Measurements from ENCODE around the gene FAM120AOS. TPM values are rescaled to one million over a fixed set of nuclear protein-coding genes. Genes with fewer than 3 reads are reported as not detected.

FAM120AOS gene
- total RNA-seq, 4 donors from 2014 or later: 22.8 to 49.5 (median 32.4) TPM

DNA sequence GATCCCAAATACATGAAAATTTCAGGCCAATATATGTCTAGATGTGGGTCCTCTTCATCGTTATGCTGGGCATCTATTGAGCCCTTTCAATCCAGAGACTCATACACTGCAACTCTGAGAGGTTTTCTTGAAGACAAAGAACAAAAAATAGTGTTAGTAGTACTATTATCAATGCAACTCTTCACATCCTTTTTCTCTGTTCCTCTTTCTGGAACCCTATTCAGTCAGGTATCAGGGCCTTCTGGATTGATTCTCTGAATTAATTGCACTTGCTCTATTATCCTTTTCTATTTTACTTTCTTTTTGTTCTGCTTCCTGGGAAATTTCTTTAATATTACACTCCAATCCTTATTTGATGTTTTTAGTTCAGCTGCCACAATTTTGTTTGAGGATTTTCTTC lies 20.4 kb downstream of the FAM120AOS start:
- ATAC-seq: no peak

GRCh38 chr9:93431539-93432105 lies 21.8 kb downstream of the FAM120AOS start:
- Histone ChIP-seq H3K4me1 (no peaks in the 10 kb centered on the region), H3K27me3 (no peaks in the 10 kb centered on the region), H3K9me3 (no peaks in the 10 kb centered on the region), H3K36me3 (no peaks in the 10 kb centered on the region), H3K4me3 (no peak overlapping the region), H3K27ac (no peak overlapping the region)
- intact Hi-C loops (cut with DNase I; ENCODE audit: low total_unique reads) (no loop called here), in situ Hi-C loops (cut with MboI; ENCODE audit: low sequenced_read_pairs in 4 of 4) (no loop called here)
- no peak for ATAC-seq
- no peak for DNase-seq
- TF ChIP-seq, protein P1, sequence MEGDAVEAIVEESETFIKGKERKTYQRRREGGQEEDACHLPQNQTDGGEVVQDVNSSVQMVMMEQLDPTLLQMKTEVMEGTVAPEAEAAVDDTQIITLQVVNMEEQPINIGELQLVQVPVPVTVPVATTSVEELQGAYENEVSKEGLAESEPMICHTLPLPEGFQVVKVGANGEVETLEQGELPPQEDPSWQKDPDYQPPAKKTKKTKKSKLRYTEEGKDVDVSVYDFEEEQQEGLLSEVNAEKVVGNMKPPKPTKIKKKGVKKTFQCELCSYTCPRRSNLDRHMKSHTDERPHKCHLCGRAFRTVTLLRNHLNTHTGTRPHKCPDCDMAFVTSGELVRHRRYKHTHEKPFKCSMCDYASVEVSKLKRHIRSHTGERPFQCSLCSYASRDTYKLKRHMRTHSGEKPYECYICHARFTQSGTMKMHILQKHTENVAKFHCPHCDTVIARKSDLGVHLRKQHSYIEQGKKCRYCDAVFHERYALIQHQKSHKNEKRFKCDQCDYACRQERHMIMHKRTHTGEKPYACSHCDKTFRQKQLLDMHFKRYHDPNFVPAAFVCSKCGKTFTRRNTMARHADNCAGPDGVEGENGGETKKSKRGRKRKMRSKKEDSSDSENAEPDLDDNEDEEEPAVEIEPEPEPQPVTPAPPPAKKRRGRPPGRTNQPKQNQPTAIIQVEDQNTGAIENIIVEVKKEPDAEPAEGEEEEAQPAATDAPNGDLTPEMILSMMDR (IDR thresholded peaks at IDR 0.05 in 4 of 5, conservative IDR thresholded peaks at IDR 0.05 in 1 of 5): no peak
- TF ChIP-seq POLR2A (IDR thresholded peaks at IDR 0.05): no peak

More for the DNA sequence above, 20.4 kb downstream of the FAM120AOS start:
- Histone ChIP-seq H3K9me3 (no peaks in the 10 kb centered on the region), H3K36me3 (no peaks in the 10 kb centered on the region), H3K4me1 (no peaks in the 10 kb centered on the region), H3K27me3 (no peaks in the 10 kb centered on the region), H3K4me3 (no peak overlapping the region), H3K27ac (no peak overlapping the region)
- in situ Hi-C loops (cut with MboI; ENCODE audit: low sequenced_read_pairs in 4 of 4) (no loop called here), intact Hi-C loops (cut with DNase I; ENCODE audit: low total_unique reads) (no loop called here)
- TF ChIP-seq, protein P1 (IDR thresholded peaks at IDR 0.05 in 4 of 5, conservative IDR thresholded peaks at IDR 0.05 in 1 of 5): no peak
- TF ChIP-seq POLR2A (IDR thresholded peaks at IDR 0.05): no peak
- no peak for DNase-seq

DNA sequence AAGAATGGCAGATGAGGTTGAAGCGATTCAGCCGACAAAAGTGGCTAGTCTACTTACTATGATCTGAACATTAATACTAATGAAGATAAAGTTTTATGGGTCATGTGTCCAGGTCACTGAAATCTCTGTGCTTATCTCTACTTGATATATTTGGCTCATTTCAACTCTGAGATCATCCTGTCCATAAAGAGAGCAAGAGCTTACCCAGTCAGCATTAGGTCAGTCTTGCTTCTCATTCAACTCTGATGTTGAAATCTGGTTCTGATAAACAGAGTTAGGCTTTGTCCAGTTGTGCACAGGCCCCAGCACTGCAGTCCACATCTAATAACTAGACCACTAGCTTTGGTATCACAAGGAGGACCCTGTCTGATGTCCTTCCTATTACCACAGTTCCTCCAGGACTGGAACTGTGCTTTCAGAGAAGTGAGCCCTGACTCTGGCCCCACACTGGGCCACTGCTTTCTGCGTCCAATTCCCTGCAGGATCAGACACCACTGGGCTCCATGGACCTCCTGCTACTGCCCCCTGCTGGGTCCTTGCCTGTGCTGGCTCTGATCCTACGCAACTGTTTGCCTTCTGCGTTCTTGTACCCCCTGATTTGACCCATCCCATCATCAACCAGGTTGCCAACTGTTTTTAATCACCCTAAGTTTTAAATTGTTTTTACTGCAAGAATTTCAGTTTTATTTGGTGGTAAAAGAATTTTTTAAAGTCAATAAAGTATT lies 25.6 kb downstream of the FAM120AOS start:
- Histone ChIP-seq H3K4me1 (no peaks in the 10 kb centered on the region), H3K4me3 (no peak overlapping the region), H3K27me3 (no peaks in the 10 kb centered on the region), H3K9me3 (no peaks in the 10 kb centered on the region), H3K36me3 (no peaks in the 10 kb centered on the region), H3K27ac (no peak overlapping the region)
- TF ChIP-seq, protein P1 (IDR thresholded peaks at IDR 0.05 in 4 of 5, conservative IDR thresholded peaks at IDR 0.05 in 1 of 5): no peak
- no peak for TF ChIP-seq POLR2A (IDR thresholded peaks at IDR 0.05)
- ATAC-seq (no peak), DNase-seq (no peak)
- in situ Hi-C loops (cut with MboI; ENCODE audit: low sequenced_read_pairs in 4 of 4): no loop called here
- intact Hi-C loops (cut with DNase I; ENCODE audit: low total_unique reads): no loop called here

GRCh38 chr9:93422977-93423616 lies 30.3 kb downstream of the FAM120AOS start:
- H3K36me3 ChIP-seq: no peaks in the 10 kb centered on the region
- H3K9me3 ChIP-seq: no peaks in the 10 kb centered on the region
- in situ Hi-C loops (cut with MboI; ENCODE audit: low sequenced_read_pairs in 4 of 4) (no loop called here), intact Hi-C loops (cut with DNase I; ENCODE audit: low total_unique reads) (no loop called here)
- H3K27me3 ChIP-seq: no peaks in the 10 kb centered on the region
- no peaks in the 10 kb centered on the region for H3K4me1 ChIP-seq
- ATAC-seq (no peak), DNase-seq (no peak)
- H3K27ac ChIP-seq: no peak overlapping the region
- no peak for TF ChIP-seq POLR2A (IDR thresholded peaks at IDR 0.05)
- TF ChIP-seq, protein P1 (IDR thresholded peaks at IDR 0.05 in 4 of 5, conservative IDR thresholded peaks at IDR 0.05 in 1 of 5): no peak
- no peak overlapping the region for H3K4me3 ChIP-seq
